GM12878 (cell line): ENCODE results near the gene GYS2. TPM values are rescaled to one million over a fixed set of nuclear protein-coding genes. Genes with fewer than 3 reads are reported as not detected.

ENCODE experiments used
- ATAC-seq: fragments of 200-7000 bp; cut with Tn5 transposase; 3 replicates; pipeline ENCODE4 v1.9.1; 2020; ENCODE audit warnings: mild to moderate bottlenecking, moderate library complexity
- BruUV-seq: library from RNA; stranded (reverse); fragments of 400-500 nt; replicated peaks from 2 replicates; lab custom pipeline; 2021; lab: Mats Ljungman, UMichigan
- CTCF ChIA-PET: fragments of 300-600 bp; sonication (Branson Sonifier 250); formaldehyde crosslinking; extraction: SDS; loops from one replicate; lab custom pipeline; 2021; ENCODE audit warnings: inconsistent platforms; lab: Yijun Ruan, JAX
- POLR2A ChIA-PET: fragments of 350-600 bp; formaldehyde crosslinking; extraction: SDS; loops from one replicate; lab custom pipeline; 2021; ENCODE audit warnings: inconsistent platforms; lab: Charles Lee
- RAD21 ChIA-PET: fragments of 300-600 bp; sonication (Branson Sonifier 250); formaldehyde crosslinking; loops from one replicate; lab custom pipeline; 2023; ENCODE audit warnings: antibody characterized with exemption; ENCODE audit not compliant: unreplicated experiment; lab: Charles Lee
- SMC1A ChIA-PET: fragments of 300-600 bp; sonication (Branson Sonifier 250); formaldehyde crosslinking; loops from one replicate; lab custom pipeline; 2023; ENCODE audit not compliant: unreplicated experiment, uncharacterized antibody; lab: Charles Lee
- DNase-seq: peaks from one replicate; pipeline ENCODE4 v3.0.0-alpha.2; 2011; ENCODE audit warnings: low read depth, low spot score
- FAIRE-seq: peaks from 3 replicates; lab custom pipeline; 2011; peaks lifted over from hg19 to GRCh38; lab: Jason Lieb, UNC
- H2AFZ ChIP-seq: 2 replicates; pipeline ENCODE4 v1.6.0; 2011; ENCODE audit warnings: low read depth, low read length, control low read depth; ENCODE audit not compliant: control insufficient read depth
- H3K27ac ChIP-seq: 2 replicates; pipeline ENCODE4 v1.5.1; 2011; ENCODE audit warnings: control low read depth; ENCODE audit not compliant: control insufficient read depth, insufficient read depth
- H3K27me3 ChIP-seq, 2 experiments: replicated peaks in 1 of 2; 2 replicates each; pipeline versions ENCODE4 v1.6.0 to v1.6.1; 2011; ENCODE audit warnings: low read length in 1 of 2; ENCODE audit not compliant: control insufficient read depth in 2 of 2, insufficient read depth in 2 of 2
- H3K36me3 ChIP-seq, 2 experiments: 2 replicates each; pipeline ENCODE4 v1.5.1; 2011; ENCODE audit warnings: low read length in 1 of 2; ENCODE audit not compliant: control insufficient read depth in 2 of 2, insufficient read depth in 2 of 2
- H3K4me1 ChIP-seq: 2 replicates; pipeline ENCODE4 v1.6.1; 2011; ENCODE audit warnings: mild to moderate bottlenecking, low read length, moderate library complexity, mixed read lengths; ENCODE audit not compliant: control insufficient read depth, insufficient read depth
- H3K4me2 ChIP-seq: 2 replicates; pipeline ENCODE4 v1.6.0; 2011; ENCODE audit warnings: control low read depth; ENCODE audit not compliant: control insufficient read depth, insufficient read depth
- H3K4me3 ChIP-seq: fragments of 200-600 bp; sonication (generic); 2 replicates; pipeline ENCODE4 v1.5.1; 2016
- H3K79me2 ChIP-seq: 2 replicates; pipeline ENCODE4 v1.6.0; 2011; ENCODE audit warnings: low read length; ENCODE audit not compliant: control insufficient read depth, insufficient read depth
- H3K9ac ChIP-seq: 2 replicates; pipeline ENCODE4 v1.8.0; 2011; ENCODE audit warnings: low read length, control low read depth, mixed read lengths; ENCODE audit not compliant: control insufficient read depth, insufficient read depth
- H3K9me3 ChIP-seq: replicated peaks from 3 replicates; pipeline ENCODE4 v1.5.1; 2011; ENCODE audit warnings: mild to moderate bottlenecking, low read length; ENCODE audit not compliant: control insufficient read depth, insufficient read depth
- H4K20me1 ChIP-seq: 2 replicates; pipeline ENCODE4 v1.6.0; 2011; ENCODE audit not compliant: control insufficient read depth, insufficient read depth
- ASH2L ChIP-seq: fragments of 300-600, 200-600 bp; sonication (generic); IDR thresholded peaks from 2 replicates; pipeline ENCODE4 v1.6.1; 2017; ENCODE audit warnings: low read depth, mild to moderate bottlenecking, borderline replicate concordance
- CHD4 ChIP-seq: fragments of 200-600 bp; sonication (generic); IDR thresholded peaks from 2 replicates; pipeline ENCODE4 v1.6.1; 2016; ENCODE audit warnings: mild to moderate bottlenecking
- ETV6 ChIP-seq, 2 experiments: fragments of 450-650 bp in 1 of 2; IDR thresholded peaks in 1 of 2; conservative IDR thresholded peaks in 1 of 2; 2 replicates each; pipeline ENCODE4 v1.6.1; 2014; ENCODE audit warnings: antibody characterized with exemption in 1 of 2, borderline replicate concordance in 1 of 2, low read depth in 1 of 2, mild to moderate bottlenecking in 1 of 2, moderate library complexity in 1 of 2
- FOXK2 ChIP-seq: fragments of 450-650 bp; IDR thresholded peaks from 2 replicates; pipeline ENCODE4 v1.6.1; 2017; ENCODE audit warnings: mild to moderate bottlenecking, moderate library complexity
- IRF3 ChIP-seq: fragments of 450-650 bp; IDR thresholded peaks from 2 replicates; pipeline ENCODE4 v1.6.1; 2014; ENCODE audit warnings: mild to moderate bottlenecking
- NR2C2 ChIP-seq: IDR thresholded peaks from 2 replicates; pipeline ENCODE4 v1.6.1; 2011; ENCODE audit warnings: borderline replicate concordance, low read depth; ENCODE audit not compliant: control insufficient read depth, insufficient read length
- RB1 ChIP-seq: fragments of 450-650 bp; formaldehyde crosslinking; IDR thresholded peaks from 2 replicates; pipeline ENCODE4 v1.6.1; 2017; ENCODE audit warnings: mild to moderate bottlenecking, borderline replicate concordance
- RCOR1 ChIP-seq: conservative IDR thresholded peaks from 2 replicates; pipeline ENCODE4 v1.6.1; 2012; ENCODE audit warnings: low read depth, low read length, improper control_type of control experiment
- SMAD1 ChIP-seq: fragments of 450-650 bp; IDR thresholded peaks from 2 replicates; pipeline ENCODE4 v1.6.1; 2018; ENCODE audit warnings: mild to moderate bottlenecking, low read depth; ENCODE audit not compliant: partially characterized antibody
- SMAD5 ChIP-seq: IDR thresholded peaks from 2 replicates; pipeline ENCODE4 v1.6.1; 2016; ENCODE audit warnings: antibody characterized with exemption, low read depth
- SREBF1 ChIP-seq: IDR thresholded peaks from 2 replicates; pipeline ENCODE4 v1.6.1; 2012; ENCODE audit warnings: mild to moderate bottlenecking, low read length
- SUPT20H ChIP-seq: IDR thresholded peaks from 2 replicates; pipeline ENCODE4 v1.6.1; 2011; ENCODE audit warnings: low read depth, mild to moderate bottlenecking, low read length, moderate library complexity, borderline replicate concordance; ENCODE audit not compliant: control insufficient read depth
- SUZ12 ChIP-seq: fragments of 200-600 bp; sonication (generic); IDR thresholded peaks from one replicate; pipeline ENCODE4 v1.6.1; 2018; ENCODE audit warnings: antibody characterized with exemption, mild to moderate bottlenecking; ENCODE audit not compliant: unreplicated experiment
- TCF3 ChIP-seq: IDR thresholded peaks from 2 replicates; pipeline ENCODE4 v1.6.1; 2012; ENCODE audit warnings: low read depth, mild to moderate bottlenecking, low read length, borderline replicate concordance; ENCODE audit not compliant: insufficient read depth
- ZBTB4 ChIP-seq: fragments of 450-650 bp; formaldehyde crosslinking; IDR thresholded peaks from 2 replicates; pipeline ENCODE4 v1.4.0; 2022; ENCODE audit warnings: mild to moderate bottlenecking, moderate library complexity
- in situ Hi-C: fragments of 300-500 bp; cut with MboI; formaldehyde crosslinking; loops from 9 replicates; pipeline ENCODE4 v1.14.3; 2018; ENCODE audit warnings: mixed read lengths
- intact Hi-C: fragments of 100-400 bp; cut with micrococcal nuclease; formaldehyde crosslinking; loops from one replicate; pipeline ENCODE4 v1.14.2; 2022; ENCODE audit not compliant: unreplicated experiment
- polyA plus RNA-seq, 11 experiments: library from polyadenylated mRNA; depleted of rRNA in 4 of 11; unstranded in 6 of 11; stranded (reverse) in 5 of 11; fragments of >200 nt; fragmentation: Nextera tagmentation in 4 of 11; fragmentation: Illumina TruSeq in 1 of 11; extraction: Ambion mirVana in 4 of 11; extraction: Trizol in 1 of 11; gene quantifications; 1 replicate in 1 of 11; 2 replicates in 10 of 11; pipeline versions ENCODE4 v1.2.1 to v1.2.3, GENCODE V29; 2011 to 2016; ENCODE audit warnings: inconsistent platforms in 2 of 11, missing spikeins in 2 of 11, low read depth in 1 of 11
- total RNA-seq, 4 experiments: library from RNA; depleted of rRNA in 3 of 4; stranded (reverse); fragments of >200 nt in 3 of 4; fragmentation: Illumina TruSeq in 1 of 4; extraction: Trizol in 1 of 4; gene quantifications; 2 replicates each; pipeline versions ENCODE4 v1.2.1 to v1.2.3, GENCODE V29; 2013 to 2021

Gene GYS2
- total and polyA plus RNA-seq, 10 of the 15 experiments (the other 5 are each of a cell fraction or from before 2014, with no cell fraction given) = not detected

- TF ChIP-seq ZBTB4 (CRISPR knock-in tag) (no peak), ASH2L (no peak), SMAD1 (no peak), SUZ12 (no peak)
- TF ChIP-seq, all 136 proteins: peak for 0
Measured at GRCh38 chr12:21648378-21648777, 43.7 kb upstream of the GYS2 start (continued).

- Histone ChIP-seq H2AFZ (no peak overlapping the region), H3K4me2 (no peak overlapping the region), H3K27me3 (no peaks in the 10 kb centered on the region), H3K9me3 (no peaks in the 10 kb centered on the region), H3K9ac (no peak overlapping the region), H3K4me3 (no peak overlapping the region), H3K27ac (no peak overlapping the region), H3K79me2 (peaks cover 20% of the 10 kb centered on the region), H4K20me1 (no peaks in the 10 kb centered on the region), H3K4me1 (no peaks in the 10 kb centered on the region), H3K36me3 (peaks cover 6 to 31% of the 10 kb centered on the region in 2 experiments)
- ChIA-PET RAD21 (no interaction called here), SMC1A (interaction anchor here (0.7 to 1.5 kb wide), 2 partner anchors 35 to 138 kb away, joined by 3 to 5 read pairs; no protein-coding TSS in a partner anchor), CTCF (no interaction called here), POLR2A (interaction anchor here (1.3 kb wide), 1 partner anchor 11 kb away, joined by 3 read pairs; the partner anchor contains the start of gene LDHB)
- in situ Hi-C loops = no loop called here
- intact Hi-C loops = no loop called here
- TF ChIP-seq TCF3 (no peak), SREBF1 (no peak), SUPT20H (no peak), ETV6 (conservative IDR thresholded peaks at IDR 0.05 in 1 of 2, IDR thresholded peaks at IDR 0.05 in 1 of 2; ENCODE audit: borderline replicate concordance in 1 of 2, low read depth in 1 of 2) (no peak), RB1 (no peak), CHD4 (no peak), IRF3 (no peak), SMAD5 (no peak), RCOR1 (no peak), NR2C2 (no peak), FOXK2 (no peak)
- DNase-seq = no peak
- FAIRE-seq = no peak
- no peak for ATAC-seq
- no TSS peak for BruUV-seq
Measured at GRCh38 chr12:21647179-21647578, 42.5 kb upstream of the GYS2 start.
